Activated T-cell treated with anti-CD3 and anti-CD28 coated beads for 24 hours (primary cell): ENCODE measurements around the gene C12orf60.

Experiments used
- DNase-seq: peaks from one replicate; pipeline ENCODE4 v3.0.0-alpha.2; 2020; ENCODE audit warnings: low read depth

Gene C12orf60

DNA sequence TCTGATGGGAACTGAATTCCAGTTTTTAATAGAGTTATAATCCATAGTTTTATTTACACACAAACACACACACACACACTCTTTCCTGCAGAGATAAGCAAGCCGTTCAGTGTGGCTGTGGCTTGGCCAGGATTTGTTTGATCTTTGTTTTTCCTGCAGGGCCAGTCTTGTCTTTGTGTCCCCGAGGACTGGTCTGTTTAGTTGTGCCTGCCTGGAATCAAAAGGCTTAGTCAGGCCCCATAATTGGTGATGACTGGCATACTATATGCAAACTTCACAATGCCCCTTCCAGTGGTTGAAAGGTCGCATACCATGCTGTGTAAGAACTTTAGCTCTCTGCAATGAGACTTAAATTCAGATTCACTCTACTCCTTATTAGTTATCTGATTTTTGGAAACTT lies 26.2 kb upstream of the C12orf60 start:
- no peak for DNase-seq

DNA sequence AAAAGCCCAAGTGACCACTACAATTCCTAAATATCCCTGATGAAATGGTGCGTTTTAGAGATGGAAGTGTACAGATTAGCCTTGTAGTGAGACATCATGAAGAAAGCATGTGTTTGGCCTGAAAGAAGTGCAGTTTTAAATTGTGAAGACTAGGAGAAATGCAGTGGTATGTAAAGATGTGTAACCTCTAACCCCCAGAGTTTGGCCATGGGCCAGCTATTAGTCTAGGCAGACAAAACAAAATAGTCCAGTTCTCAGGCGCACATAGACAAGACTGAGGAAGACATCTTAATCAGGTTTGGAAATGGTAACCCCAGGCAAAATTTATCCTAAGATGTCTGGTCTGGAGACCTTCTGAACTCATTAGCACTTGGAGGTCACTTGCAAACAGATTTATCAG lies 23.6 kb upstream of the C12orf60 start:
- no peak for DNase-seq

DNA sequence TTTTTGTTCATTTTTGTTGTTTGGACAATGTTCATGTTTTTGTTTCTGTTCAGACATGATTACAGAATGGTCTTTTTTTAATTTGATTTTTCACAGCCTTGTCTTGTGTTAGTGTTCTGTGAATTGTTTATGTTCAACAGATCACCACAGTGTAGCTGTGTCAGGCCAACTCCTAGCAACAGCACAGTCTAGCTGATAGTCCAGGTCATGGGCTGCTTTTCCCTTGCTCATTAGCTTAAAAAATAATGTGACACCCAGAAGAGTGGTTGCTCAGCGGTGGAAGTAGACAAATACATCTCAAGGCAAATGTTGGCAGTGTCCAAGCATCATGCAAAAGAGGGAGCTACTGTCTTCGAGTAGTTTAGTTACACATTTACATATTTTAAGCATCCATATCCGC lies 22.6 kb upstream of the C12orf60 start:
- no peak for DNase-seq

DNA sequence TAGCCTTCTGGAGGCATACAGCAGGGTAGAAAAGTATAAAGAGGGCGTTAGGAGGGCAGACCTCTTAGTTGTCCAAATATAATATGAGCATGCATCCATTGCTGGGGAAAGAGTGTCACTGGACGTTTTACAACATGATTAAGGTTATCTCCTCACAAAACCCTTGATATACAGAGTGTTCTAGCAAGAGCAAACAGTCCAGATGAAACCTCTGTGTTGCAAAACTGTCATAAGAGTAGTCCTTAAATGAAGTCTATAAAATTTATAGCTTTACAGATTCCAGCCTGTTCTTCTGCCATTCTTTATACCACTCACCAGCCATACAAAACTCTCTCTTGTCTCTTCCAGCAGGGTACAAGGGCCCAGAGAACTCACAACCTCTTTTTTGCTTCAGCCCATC lies 21.9 kb upstream of the C12orf60 start:
- DNase-seq, result no peak

DNA sequence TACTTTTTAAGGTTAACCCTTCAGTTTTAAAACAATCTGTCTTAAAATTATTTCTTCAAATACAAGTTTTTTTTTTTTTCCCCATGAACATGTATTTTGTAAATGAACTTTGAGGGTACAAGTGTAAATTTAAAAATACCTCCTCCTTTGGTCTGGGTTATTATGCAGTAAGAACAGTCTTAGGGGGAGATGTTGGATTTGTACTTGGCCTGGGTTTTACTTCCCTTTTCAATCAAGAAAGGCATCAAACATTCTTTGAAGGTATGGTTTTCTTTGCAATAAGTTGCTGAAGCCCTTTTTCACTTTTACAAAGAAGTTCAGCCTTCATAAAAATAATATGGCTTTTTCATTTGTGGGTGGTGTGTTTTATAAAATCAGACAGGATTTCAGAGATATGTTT lies 20.7 kb upstream of the C12orf60 start:
- DNase-seq, result no peak

DNA sequence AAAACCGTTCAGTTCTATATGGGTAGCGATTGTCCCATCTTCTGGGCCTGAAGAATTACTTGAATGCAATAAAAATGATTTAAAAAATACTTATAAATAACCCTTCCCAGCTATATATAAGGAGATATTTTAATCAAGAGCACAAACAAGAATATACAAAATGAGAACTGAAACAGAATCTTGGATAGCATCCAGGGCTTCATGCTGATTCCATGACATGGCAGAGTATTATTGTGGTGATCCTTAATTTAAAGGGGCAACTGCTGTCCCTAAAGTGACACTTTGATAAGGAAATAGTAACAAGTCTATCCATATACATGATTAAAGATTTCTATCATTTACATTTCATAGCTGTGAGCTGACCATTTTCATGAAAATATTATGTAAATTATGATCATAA lies 19.0 kb upstream of the C12orf60 start:
- DNase-seq, result no peak

DNA sequence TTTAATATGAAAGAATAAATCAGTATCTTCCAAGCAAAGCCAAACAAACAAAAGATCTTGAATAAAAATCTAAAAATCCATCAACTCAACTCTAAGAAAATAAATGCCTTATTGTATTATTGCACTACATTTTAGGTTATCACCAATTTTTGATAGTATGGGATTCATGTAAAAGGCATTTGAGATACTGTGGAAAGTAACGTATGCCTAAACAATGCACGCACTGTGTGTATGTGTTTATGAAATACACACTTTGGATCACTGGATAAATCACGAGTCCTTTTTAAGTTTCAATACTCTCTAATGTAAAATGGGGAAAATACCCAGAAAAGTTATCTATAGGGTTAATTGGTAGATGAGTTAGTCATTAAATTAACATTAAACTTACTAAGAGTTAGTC lies 17.9 kb upstream of the C12orf60 start:
- no peak for DNase-seq

DNA sequence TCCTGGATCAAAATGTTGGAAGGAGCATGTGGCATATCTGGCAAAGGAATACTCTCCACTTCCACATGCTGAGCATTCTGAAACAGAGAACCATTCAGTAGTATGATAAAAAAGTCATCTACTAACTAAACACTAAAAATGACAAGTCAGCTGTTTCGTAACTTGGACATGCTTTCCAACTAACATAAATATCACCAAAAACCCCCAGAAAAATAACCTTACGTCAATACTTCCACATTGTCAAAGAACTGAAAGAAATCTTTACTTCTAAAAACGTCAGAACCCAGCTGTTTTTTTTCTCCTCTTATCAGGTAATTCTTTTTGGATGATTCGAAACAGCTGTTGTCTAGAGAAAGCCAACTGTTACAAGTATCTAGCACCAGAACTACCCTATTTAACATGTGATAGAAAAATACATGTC lies 8.4 kb upstream of the C12orf60 start:
- no peak for DNase-seq

DNA sequence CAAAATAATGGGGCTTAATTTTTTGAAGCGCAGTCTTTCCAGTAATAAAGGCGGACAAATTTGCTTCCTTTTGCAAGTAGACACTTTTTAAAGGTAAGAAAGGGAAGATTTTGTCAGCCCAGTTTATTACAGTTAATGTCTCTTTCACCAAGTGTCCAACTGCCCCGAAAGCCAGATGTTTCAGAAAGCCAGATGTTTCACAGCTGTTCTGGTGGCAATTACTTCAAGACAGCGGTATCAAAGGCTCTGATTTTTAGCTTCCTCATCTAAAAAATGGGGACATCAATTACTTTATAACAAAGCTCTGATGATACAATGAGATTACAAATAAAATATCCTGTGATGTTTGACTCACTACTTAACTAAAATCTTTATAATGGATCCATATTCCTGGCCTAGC lies 1.2 kb upstream of the C12orf60 start:
- DNase-seq, result no peak

DNA sequence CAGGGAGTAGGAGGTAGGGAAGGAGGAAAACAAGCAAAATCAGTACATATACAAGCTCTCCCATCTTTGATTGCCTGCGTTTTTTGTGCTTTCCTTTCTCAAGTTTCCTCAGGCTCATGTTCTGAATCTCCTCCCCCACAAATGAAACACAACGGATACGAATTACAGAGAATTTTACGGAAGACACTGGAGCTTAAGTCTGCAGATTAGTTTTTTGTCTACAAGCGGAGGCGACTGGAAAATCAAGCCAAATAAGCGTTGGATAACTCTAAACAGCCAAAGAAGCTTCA lies 804 bp upstream of the C12orf60 start:
- no peak for DNase-seq

DNA sequence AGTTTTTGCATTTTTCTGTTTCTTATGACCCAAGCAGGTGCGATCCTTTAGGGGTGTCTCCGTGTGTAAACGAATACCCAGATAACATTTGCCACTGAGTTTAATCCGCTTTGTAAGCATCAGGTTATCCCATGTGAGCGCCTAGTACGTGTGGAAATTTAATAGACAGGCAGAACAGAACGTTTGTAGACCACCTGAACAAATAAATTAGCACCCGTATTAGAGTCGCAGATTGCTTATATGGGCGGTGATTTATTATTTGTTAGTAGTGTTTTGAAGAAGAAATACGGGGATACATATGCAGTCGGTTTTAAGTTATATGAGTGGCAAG lies 325 bp downstream of the C12orf60 start:
- DNase-seq, result no peak

DNA sequence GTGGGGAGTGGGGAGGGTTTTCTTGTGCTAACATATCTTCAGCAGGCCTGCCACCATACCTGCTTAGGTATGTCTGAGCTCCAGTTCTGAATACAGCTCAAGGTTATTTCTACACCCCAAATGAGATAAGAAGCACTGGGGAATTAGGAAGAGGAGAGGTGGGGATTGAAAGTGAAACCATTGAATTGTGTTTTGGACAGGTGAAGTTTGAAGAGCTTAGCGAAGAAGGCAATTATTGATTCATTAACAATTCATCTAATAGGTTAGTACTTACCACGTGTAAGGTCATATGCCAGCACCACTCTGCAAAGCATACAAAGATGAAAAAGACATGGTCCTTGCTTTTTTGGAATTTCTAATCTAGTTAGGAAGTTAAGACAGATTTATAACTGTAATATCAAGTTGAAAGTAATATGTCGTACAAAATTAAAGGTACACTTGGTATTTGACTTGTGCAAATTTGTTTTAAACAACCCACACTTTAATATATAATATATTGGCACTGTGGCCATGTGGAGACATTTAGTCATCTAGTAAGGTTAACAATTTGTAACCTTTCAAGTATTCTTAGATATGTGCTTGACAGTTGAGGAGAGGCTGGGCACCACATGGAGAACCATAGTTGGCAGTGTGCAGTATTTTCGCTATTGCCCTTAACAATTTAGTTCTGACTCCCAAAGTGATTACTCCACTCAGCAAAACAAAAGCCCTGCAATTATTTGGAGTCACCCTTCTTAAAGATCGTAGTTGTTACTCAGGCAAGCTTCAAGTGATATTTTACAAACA lies 6.9 kb downstream of the C12orf60 start:
- DNase-seq, result no peak

DNA sequence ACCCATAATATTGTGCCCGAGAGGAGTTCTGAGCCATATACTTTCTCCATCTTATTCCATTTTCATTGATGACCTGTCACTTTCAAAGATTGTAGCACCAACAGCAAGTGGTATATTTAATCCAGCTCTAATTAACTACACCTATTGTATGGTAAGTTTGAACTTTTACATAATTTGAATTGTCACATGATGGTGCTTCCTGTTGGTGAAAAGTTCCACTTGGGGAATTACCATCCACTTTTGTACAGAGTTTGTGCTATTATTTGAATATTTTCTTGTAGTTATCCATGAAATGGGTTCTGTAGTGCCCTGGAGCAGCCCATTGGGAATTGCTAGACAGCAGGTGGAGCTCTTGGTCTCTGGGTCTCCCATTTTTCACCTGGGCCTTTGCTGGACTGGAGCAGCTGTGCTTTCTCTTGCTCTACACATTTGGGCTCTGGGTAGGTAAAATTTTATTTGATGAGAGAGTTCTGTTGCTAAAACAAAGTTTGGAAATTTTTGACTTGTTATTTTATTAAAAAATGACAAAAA lies 7.5 kb downstream of the C12orf60 start:
- no peak for DNase-seq

DNA sequence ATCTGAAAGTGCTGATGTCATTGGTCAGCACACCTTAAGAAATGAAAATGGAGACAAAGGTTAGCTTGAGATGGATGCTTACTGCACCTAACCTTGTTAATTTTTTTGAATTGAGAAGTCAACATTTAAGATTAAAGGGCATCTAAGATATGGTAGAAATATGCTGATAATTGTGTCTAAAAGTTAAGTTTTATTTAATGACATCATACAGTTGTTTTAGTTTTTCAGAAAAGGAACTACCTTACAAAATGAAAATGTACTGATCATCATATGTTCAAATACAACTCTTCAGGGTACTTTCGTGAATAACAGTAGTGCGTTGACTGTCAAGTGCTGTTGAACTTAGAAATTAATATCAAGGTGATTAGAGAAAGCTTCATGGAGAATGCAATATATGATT lies 8.0 kb downstream of the C12orf60 start:
- no peak for DNase-seq

DNA sequence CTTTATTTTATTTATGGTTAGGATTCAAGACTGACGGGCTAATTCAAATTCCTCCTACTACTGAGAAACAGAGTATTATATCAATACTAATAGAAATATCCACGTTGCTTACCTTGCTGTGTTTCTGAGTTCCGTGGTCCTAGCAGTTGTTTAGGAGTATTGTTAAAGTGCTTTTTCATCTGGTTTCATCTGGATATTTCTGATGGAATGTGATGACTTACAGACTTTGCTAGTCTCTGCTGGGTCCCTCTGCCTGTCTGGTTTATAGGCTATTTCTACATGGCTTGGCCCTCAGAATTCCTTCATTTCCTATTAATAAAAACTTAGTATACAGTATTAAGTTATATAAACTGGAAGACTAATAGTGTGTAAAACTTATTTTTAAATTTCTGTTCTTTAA lies 10.5 kb downstream of the C12orf60 start, which contains the start of gene SMCO3:
SMCO3 (minus strand) TSS at position 169 of the 400 bp plus-strand sequence. CDS start 7,502 bp downstream, outside the sequence.
- DNase-seq, result no peak

DNA sequence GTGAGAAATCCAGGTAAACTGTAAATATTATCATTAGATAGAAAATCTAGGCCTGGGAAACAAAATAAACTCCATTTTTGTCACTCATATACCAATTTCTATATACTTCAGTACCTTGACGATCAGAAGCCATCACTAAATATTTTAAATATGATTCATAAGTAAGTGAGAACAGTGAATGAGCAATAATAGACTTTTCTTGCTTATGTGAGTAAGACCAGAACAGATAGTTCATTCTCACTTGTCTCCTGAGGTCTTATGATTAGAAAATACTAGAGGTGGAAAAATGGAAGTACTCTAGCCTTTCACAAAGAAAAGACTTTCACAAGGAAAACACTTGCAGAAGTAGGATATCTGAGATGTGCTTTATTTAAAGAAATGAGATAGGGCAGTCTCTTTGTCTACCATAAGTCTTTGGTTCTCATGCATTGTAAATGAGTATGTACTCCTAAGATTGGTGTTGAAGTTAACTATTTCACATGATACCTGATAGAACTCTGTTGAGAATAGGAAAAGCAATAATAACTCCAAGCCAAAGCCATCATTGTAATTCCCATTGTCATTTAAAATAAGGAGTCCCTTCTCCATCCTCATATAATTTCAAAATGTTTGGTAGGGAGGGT lies 20.7 kb downstream of the C12orf60 start:
- no peak for DNase-seq

DNA sequence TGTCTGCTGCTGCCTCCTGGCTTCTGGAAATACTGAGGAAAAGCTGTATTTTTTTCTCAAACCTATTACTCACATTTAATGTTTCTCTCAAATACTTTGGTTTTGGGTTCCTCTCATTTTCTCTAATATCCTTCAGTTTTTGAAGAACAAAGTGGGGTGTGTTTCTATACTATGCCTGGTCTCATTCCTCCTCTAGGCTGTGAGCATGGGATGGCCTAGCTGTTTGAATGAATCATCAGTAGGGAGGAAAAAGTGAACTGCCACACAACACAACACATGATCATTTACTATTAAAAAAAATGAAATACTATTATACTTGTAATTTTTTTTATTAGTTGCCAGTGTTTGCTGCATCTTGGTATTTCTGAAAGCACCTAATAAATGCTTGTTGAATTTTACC lies 21.8 kb downstream of the C12orf60 start:
- DNase-seq, result no peak

DNA sequence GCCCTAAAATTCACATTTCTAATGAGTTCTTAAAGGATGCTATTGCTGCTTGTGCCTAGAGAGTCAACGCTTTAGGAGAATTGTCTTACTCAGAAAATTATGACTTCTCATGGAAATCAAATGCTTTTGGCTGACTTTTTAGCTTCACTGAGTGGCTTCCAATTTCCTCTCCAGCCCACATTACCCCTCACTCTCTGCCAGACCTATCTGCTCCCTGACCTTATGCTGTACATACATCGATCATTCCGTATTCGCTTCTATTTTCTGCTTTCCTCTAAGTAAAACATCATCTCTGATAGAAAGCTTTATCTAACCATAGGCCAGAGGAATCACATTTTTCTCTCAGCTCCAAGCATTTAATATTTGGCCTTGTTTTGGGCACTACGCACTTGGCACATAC lies 23.0 kb downstream of the C12orf60 start:
- no peak for DNase-seq

DNA sequence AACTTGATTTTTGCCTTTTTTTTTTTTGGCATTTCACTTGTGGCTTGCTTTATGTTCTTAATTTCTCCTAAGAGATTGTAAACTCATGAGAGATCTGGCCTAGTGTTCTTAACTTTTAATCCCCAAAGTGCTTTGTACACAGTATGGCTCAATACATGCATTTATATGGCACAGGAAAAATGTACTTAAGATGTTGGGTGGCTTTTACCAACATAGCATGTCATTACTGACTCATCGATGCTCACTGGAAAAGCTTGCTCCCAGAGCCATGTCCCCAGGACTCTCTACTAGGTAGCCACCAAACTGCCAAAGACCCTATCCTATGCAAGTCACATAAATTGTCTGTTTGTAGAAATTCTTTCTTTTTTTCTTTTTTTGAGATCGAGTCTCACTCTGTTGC lies 23.6 kb downstream of the C12orf60 start:
- DNase-seq, result no peak

DNA sequence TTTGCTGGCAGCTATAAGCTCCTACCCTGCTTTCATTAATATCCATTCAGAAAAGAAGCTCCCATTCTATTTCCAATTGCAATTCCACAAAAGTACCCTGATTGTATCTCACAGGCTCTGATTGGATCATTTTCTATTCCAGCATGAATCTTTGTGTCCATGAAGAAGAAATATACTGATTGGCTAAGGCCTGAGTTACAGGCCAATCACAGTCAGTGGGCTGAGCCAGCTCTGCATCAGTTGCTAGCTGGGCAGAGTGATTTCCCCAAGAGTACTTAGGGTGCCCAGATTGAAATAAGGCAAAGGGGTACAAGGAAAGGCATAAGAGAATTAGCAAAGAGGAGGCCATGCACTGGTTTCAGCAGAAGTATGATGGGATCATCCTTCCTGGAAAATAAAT lies 25.4 kb downstream of the C12orf60 start:
- no peak for DNase-seq

DNA sequence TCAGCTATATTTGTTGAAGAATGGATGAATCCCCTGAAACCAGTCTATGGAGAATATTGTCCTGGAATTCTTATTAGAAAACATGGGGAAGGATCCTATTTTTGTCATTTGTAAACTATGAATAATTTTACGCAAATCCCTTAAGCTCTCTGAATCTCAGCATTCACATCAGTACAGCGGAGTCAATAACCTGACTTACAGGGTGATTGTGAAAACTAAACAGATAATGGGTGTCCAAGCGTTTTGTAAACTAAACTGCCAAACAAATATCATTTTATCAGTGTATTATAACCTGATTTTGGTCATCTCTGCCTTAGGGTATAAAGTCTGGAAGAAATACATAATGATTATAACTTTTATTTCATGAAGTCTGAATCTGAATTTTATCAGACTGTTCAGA lies 29.9 kb downstream of the C12orf60 start:
- DNase-seq, result no peak

DNA sequence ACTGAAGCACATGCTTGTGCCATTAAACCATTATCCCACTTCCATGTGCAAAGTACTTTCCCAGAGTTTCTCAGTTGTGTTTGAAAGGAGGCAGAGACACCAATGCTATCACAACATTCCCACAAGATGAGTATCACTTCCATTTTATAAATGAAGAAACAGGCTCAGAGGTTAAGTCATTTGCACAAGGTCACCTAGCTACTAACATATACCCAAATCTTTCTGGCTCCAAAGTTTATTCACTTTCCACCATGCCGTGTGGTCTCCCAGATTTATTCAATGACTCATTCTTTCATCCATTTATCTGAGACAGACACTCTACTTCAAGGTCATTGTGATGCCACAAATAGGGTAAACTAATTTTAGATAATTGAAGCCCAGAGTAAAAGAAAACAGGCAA lies 30.5 kb downstream of the C12orf60 start:
- DNase-seq, result no peak

DNA sequence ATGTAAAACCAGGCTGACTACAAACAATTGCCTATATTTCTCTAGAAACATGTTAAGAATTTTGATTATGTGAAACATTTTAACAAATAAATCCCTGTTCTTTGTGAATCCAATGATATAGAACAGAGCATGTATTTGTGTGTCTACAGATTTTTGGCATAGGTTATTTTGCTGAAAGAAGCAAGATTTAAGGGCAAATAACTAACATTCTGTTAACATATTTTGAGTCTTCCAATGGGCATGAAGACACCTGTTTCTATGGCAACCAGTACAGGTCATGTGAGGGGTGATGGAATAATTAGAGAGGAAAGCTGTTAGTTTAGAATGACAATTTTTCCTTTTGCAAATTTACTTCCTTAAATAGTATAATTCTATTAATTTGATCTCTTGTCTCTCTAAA lies 31.0 kb downstream of the C12orf60 start:
- no peak for DNase-seq
